Large intestine (tissue), 3 donors: ENCODE results near the gene MYL2. TPM values are rescaled to one million over a fixed set of nuclear protein-coding genes. Genes with fewer than 3 reads are reported as not detected.

Experiments
- DNase-seq, 2 donors: peaks; one replicate each; pipeline versions ENCODE4 v3.0.0 to v3.0.0-alpha.2; 2013
- H3K27ac ChIP-seq: one replicate; pipeline ENCODE4 v1.5.1; 2013; ENCODE audit warnings: low read length
- H3K27me3 ChIP-seq: 2 replicates; pipeline ENCODE4 v1.6.1; 2013; ENCODE audit warnings: low read length; ENCODE audit not compliant: control insufficient read depth, insufficient read depth
- H3K36me3 ChIP-seq: 2 replicates; pipeline ENCODE4 v1.6.1; 2013; ENCODE audit warnings: low read length; ENCODE audit not compliant: control insufficient read depth, insufficient read depth
- H3K4me1 ChIP-seq: one replicate; pipeline ENCODE4 v1.6.1; 2013; ENCODE audit warnings: low read length; ENCODE audit not compliant: control insufficient read depth, insufficient read depth
- H3K4me3 ChIP-seq: one replicate; pipeline ENCODE4 v1.5.1; 2013; ENCODE audit warnings: low read length
- H3K9me3 ChIP-seq: one replicate; pipeline ENCODE4 v1.6.1; 2013; ENCODE audit warnings: mild to moderate bottlenecking, low read depth, low read length, moderate library complexity; ENCODE audit not compliant: control insufficient read depth
- WGBS: methylation state at CpG from one replicate; pipeline ENCODE4 v1.1.5; 2013; ENCODE audit warnings: low lambda C conversion rate; ENCODE audit not compliant: insufficient coverage; 5-methylcytosine and 5-hydroxymethylcytosine counted together
- polyA plus RNA-seq: library from polyadenylated mRNA; unstranded; fragments of 120-200 nt; gene quantifications from one replicate; pipeline ENCODE4 v1.2.1, GENCODE V29; 2013

MYL2 gene
- polyA plus RNA-seq, 1 donor: 1.5 TPM

DNA sequence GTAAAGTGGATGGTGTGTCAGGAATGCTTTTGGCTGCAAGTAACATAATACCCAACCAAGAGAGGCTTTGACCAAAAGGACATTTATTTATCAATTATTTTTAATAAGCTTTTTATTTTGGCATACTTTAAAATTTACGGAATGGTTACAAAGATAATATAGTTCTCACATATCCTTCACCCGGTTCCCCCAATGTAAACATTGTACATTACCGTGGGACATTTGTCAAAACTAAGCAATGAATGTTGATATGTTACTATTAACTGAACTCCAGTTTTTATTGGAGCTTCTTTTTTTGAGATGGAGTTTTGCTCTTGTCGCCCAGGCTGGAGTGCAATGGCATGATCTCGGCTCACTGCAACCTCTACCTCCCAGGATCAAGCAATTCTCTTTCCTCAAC, 50.6 kb downstream of the MYL2 start:
- Histone ChIP-seq H3K9me3 (no peaks in the 10 kb centered on the region), H3K4me1 (no peaks in the 10 kb centered on the region), H3K4me3 (no peak overlapping the region), H3K27ac (no peak overlapping the region), H3K27me3 (no peaks in the 10 kb centered on the region), H3K36me3 (no peaks in the 10 kb centered on the region)
- 100% methylated on average over 2 of the region's 5 CpGs for WGBS
- no peak for DNase-seq

DNA sequence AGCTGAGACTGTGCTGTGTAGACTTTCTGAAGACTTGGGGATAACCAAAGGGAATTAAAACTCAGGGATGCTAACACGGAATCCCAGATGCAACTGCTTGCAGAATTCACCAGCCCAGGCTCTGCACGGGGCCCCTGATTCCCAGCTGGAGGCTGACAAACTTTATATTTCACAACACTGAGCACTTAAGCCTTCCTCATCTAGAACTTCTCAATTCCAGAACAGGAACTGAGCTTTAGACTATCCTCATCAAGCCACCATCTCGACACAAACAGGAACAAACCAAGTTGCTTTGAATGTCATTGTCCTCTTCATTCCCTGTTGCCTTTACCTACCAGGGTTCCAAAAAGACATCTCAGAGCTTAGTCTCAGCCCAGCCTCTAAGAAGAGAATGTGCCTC, 51.4 kb downstream of the MYL2 start:
- Histone ChIP-seq H3K27ac (no peak overlapping the region), H3K9me3 (no peaks in the 10 kb centered on the region), H3K36me3 (no peaks in the 10 kb centered on the region), H3K4me3 (no peak overlapping the region), H3K4me1 (no peaks in the 10 kb centered on the region), H3K27me3 (no peaks in the 10 kb centered on the region)
- WGBS: no CpG with 5 or more reads among the region's 3 CpGs
- DNase-seq: no peak

DNA sequence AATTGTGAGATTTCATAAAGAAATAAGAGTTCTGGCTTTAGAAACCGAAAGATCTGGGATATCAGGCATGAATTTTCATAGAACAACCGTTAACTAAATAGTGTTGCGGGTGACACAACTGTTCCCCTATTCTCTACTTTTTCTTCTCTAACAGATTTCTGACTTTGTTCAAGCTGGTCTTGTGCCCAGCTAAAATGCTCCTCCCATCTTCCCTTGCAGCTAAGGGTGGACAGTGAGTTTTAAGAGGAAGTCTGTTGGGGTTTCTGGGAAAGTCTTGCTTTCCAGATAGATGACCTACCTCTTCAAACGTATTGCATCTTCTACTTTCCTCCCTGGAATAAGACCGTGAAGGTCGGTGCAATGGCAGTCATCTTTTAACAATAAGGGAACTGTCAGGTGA, 54.9 kb downstream of the MYL2 start:
- H3K36me3 ChIP-seq: no peaks in the 10 kb centered on the region
- H3K27me3 ChIP-seq: no peaks in the 10 kb centered on the region
- H3K9me3 ChIP-seq: no peaks in the 10 kb centered on the region
- H3K27ac ChIP-seq: no peak overlapping the region
- no peaks in the 10 kb centered on the region for H3K4me1 ChIP-seq
- no peak overlapping the region for H3K4me3 ChIP-seq
- WGBS: 95% methylated on average over 3 of the region's 6 CpGs
- DNase-seq: no peak

DNA sequence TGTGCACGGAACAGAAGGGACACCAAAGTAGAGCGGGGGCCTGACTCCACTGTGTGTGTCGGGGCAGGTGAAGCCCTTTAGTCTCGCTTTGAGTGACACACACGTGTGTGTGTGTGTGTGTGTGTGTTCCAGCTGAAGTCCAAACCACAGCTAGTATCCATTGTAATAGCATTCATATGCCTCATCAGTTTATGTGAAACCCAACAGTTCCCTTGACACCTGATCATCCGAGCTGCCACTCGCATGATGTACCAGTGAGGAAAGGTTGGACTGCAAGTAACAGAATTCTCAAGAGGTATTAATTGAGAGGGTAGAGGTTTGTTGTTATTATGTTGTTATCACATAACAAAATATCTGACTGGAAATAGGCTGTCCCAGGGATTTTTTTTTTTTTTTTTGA, 57.2 kb downstream of the MYL2 start:
- H3K36me3 ChIP-seq: no peaks in the 10 kb centered on the region
- no peaks in the 10 kb centered on the region for H3K9me3 ChIP-seq
- H3K27me3 ChIP-seq: no peaks in the 10 kb centered on the region
- no peaks in the 10 kb centered on the region for H3K4me1 ChIP-seq
- H3K4me3 ChIP-seq: no peak overlapping the region
- no peak for DNase-seq
- no peak overlapping the region for H3K27ac ChIP-seq
- 100% methylated on average over 1 of the region's 7 CpGs for WGBS

DNA sequence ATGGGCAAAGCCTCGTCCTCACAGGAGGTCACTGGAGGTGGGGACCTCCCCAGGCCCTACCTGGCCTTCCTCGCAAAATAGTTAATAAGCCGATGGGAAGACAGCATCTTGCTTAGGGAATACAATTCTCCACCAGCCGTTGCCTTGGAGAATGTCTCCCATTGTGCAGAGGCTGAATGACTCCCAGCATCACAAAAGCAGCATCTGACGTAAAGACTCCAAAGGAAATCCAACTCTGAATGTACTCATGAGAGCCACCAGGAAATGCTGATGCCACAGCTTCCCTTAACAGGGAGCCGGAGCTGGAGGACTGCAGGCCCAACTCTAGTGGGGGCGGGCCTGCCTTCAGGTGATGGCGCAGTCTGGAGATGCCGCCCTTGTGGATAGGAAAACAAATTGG, 58.0 kb downstream of the MYL2 start:
- DNase-seq: no peak
- H3K4me3 ChIP-seq: no peak overlapping the region
- no peak overlapping the region for H3K27ac ChIP-seq
- no peaks in the 10 kb centered on the region for H3K4me1 ChIP-seq
- no peaks in the 10 kb centered on the region for H3K27me3 ChIP-seq
- no peaks in the 10 kb centered on the region for H3K36me3 ChIP-seq
- WGBS: 100% methylated on average over 1 of the region's 9 CpGs
- H3K9me3 ChIP-seq: no peaks in the 10 kb centered on the region

DNA sequence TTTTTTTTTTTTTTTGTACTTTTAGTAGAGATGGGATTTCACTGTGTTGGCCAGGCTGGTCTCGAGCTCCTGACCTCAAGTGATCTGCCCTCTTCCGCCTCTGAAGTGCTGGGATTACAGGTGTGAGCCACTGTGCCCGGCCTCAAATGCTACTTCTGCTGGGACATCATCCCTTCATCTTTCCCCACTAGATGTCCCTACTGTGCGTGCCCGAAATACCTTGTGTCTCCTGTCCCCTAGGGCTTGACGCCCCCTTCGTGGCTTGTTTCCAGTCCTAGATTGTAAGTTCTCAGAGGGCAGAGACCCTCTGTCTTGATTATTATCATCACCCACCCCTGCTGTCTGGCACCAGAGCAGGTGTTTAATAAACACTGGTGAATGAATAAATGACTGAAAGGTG, 58.6 kb downstream of the MYL2 start:
- no peak overlapping the region for H3K4me3 ChIP-seq
- WGBS: no CpG with 5 or more reads among the region's 7 CpGs
- H3K27me3 ChIP-seq: no peaks in the 10 kb centered on the region
- no peak for DNase-seq
- no peaks in the 10 kb centered on the region for H3K36me3 ChIP-seq
- no peaks in the 10 kb centered on the region for H3K4me1 ChIP-seq
- H3K27ac ChIP-seq: no peak overlapping the region
- H3K9me3 ChIP-seq: no peaks in the 10 kb centered on the region

Other genes with a start within 250 kb of the MYL2 start
- 5.5 TPM for gene HVCN1, start 231.5 kb downstream of the MYL2 start, polyA plus RNA-seq
- gene PPP1CC, start 177.7 kb downstream of the MYL2 start, polyA plus RNA-seq: 190 TPM
- not detected for gene CCDC63, start 73.6 kb downstream of the MYL2 start, polyA plus RNA-seq
- 1.6 TPM for gene CUX2, start 113.6 kb upstream of the MYL2 start, polyA plus RNA-seq